Measurements from ENCODE around the gene ASCC1.

- TF ChIP-seq CTCF (IDR thresholded peaks at IDR 0.05) (no peak), POLR2AphosphoS5 (IDR thresholded peaks at IDR 0.05; ENCODE audit: insufficient read depth in 1 of 2, low read depth in 1 of 2) (no peak), POLR2A (IDR thresholded peaks at IDR 0.05) (no peak)
Measured at GRCh38 chr10:72074574-72075375, 141.3 kb downstream of the ASCC1 start.
